ENCODE results near the gene DUSP6. TPM values are rescaled to one million over a fixed set of nuclear protein-coding genes. Genes with fewer than 3 reads are reported as not detected.

Gene DUSP6
- total and polyA plus RNA-seq, 4 donors = 24.1 to 37.0 (median 35.3) TPM

DNA sequence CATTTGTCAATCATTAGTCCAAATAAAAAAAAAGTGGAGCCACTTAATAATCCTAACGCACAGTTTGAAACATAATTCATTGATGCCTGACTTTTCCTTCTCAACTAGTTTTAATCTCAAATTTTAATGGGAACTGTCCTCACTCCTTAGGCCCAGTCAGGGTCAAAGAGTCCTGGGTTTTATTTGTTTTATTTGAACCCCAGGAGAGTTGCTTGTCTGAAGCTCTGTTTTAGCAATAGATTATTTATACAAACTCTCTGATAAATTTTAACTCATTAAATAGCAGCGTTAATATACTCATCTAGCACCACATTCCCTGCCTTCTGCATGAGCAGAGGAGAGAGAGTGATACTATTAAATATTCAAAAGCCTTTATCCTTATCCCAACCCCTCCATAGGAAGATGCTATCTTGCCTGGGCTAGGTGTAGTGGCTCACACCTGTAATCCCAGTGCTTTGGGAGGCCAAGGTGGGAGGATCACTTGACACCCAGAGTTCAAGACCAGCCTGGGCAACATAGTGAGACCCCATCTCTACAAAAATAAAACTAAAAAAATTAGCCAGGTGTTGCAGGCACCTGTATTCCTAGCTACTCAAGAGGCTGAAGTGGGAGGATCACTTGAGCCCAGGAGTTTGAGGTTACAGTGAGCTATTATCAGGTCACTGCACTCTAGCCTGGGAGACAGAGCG is 14.5 kb upstream of the DUSP6 start:
- Histone ChIP-seq H3K27ac (ENCODE audit: low read depth in 1 of 2, low read length in 2 of 2) (peak overlapping the region; percentile 8 to 36), H3K9me3 (ENCODE audit: control insufficient read depth in 4 of 4, low read length in 3 of 4) (no peaks in the 10 kb centered on the region), H3K4me1 (ENCODE audit: control insufficient read depth in 4 of 4, insufficient read depth in 4 of 4, low read length in 3 of 4) (peaks cover 4 to 37% (median 13%) of the 10 kb centered on the region in 4 donors), H3K27me3 (ENCODE audit: control insufficient read depth in 4 of 4, insufficient read depth in 4 of 4, low read length in 3 of 4) (no peaks in the 10 kb centered on the region), H3K9ac (ENCODE audit: low read depth in 1 of 2, low read length in 2 of 2) (no peak overlapping the region), H3K36me3 (ENCODE audit: control insufficient read depth in 4 of 4, insufficient read depth in 3 of 4, low read depth in 1 of 4, low read length in 3 of 4) (no peaks in the 10 kb centered on the region), H3K4me3 (ENCODE audit: low read depth in 1 of 3, low read length in 3 of 3) (no peak overlapping the region)
- WGBS = 53% methylated on average over 3 of the region's 3 CpGs
- DNase-seq (ENCODE audit: low spot score) = no peak
- TF ChIP-seq RXRA (IDR thresholded peaks at IDR 0.05) (peak; percentile 41 to 65), HNF4G (IDR thresholded peaks at IDR 0.05) (no peak), HNF4A (conservative IDR thresholded peaks at IDR 0.05) (peak; percentile 13 to 49), RAD21 (IDR thresholded peaks at IDR 0.05) (peak in 1 of 2 donors; percentile 15), JUND (IDR thresholded peaks at IDR 0.05) (peak in 1 of 2 donors; percentile 11), NR2F2 (IDR thresholded peaks at IDR 0.05) (no peak), SP1 (IDR thresholded peaks at IDR 0.05) (no peak)

DNA sequence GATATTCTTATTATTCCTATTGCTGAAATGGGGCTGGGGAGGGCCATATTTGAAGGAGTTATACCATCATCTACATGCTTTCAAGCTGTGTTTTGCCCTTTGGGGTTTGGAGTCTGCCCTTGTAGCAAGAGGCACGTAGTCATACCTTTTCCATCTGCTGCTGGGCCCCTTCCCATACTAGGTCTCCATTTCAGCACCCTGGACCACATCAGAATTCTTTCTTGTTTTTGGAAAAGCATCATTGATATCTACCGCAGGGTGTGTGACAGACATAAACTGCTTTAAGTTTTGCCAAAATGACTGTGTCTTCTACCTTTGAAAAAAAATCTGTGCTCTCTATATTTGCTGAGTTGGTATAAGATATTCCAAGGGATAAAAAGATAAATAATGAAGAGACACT is 12.3 kb upstream of the DUSP6 start:
- H3K27me3 ChIP-seq (ENCODE audit: control insufficient read depth in 4 of 4, insufficient read depth in 4 of 4, low read length in 3 of 4) = no peaks in the 10 kb centered on the region
- H3K36me3 ChIP-seq (ENCODE audit: control insufficient read depth in 4 of 4, insufficient read depth in 3 of 4, low read depth in 1 of 4, low read length in 3 of 4) = no peaks in the 10 kb centered on the region
- no peak overlapping the region for H3K27ac ChIP-seq (ENCODE audit: low read depth in 1 of 2, low read length in 2 of 2)
- no peak for DNase-seq (ENCODE audit: low spot score)
- H3K9ac ChIP-seq (ENCODE audit: low read depth in 1 of 2, low read length in 2 of 2) = no peak overlapping the region
- no peak overlapping the region for H3K4me3 ChIP-seq (ENCODE audit: low read depth in 1 of 3, low read length in 3 of 3)
- peaks cover 4 to 28% (median 13%) of the 10 kb centered on the region in 4 donors for H3K4me1 ChIP-seq (ENCODE audit: control insufficient read depth in 4 of 4, insufficient read depth in 4 of 4, low read length in 3 of 4)
- 93% methylated on average over 2 of the region's 2 CpGs for WGBS
- TF ChIP-seq HNF4A (conservative IDR thresholded peaks at IDR 0.05) = no peak
- TF ChIP-seq, protein P1, sequence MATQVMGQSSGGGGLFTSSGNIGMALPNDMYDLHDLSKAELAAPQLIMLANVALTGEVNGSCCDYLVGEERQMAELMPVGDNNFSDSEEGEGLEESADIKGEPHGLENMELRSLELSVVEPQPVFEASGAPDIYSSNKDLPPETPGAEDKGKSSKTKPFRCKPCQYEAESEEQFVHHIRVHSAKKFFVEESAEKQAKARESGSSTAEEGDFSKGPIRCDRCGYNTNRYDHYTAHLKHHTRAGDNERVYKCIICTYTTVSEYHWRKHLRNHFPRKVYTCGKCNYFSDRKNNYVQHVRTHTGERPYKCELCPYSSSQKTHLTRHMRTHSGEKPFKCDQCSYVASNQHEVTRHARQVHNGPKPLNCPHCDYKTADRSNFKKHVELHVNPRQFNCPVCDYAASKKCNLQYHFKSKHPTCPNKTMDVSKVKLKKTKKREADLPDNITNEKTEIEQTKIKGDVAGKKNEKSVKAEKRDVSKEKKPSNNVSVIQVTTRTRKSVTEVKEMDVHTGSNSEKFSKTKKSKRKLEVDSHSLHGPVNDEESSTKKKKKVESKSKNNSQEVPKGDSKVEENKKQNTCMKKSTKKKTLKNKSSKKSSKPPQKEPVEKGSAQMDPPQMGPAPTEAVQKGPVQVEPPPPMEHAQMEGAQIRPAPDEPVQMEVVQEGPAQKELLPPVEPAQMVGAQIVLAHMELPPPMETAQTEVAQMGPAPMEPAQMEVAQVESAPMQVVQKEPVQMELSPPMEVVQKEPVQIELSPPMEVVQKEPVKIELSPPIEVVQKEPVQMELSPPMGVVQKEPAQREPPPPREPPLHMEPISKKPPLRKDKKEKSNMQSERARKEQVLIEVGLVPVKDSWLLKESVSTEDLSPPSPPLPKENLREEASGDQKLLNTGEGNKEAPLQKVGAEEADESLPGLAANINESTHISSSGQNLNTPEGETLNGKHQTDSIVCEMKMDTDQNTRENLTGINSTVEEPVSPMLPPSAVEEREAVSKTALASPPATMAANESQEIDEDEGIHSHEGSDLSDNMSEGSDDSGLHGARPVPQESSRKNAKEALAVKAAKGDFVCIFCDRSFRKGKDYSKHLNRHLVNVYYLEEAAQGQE (IDR thresholded peaks at IDR 0.05) = peak; percentile 96
- no peak for TF ChIP-seq HNF4G (IDR thresholded peaks at IDR 0.05)
- H3K9me3 ChIP-seq (ENCODE audit: control insufficient read depth in 4 of 4, low read length in 3 of 4) = no peaks in the 10 kb centered on the region

DNA sequence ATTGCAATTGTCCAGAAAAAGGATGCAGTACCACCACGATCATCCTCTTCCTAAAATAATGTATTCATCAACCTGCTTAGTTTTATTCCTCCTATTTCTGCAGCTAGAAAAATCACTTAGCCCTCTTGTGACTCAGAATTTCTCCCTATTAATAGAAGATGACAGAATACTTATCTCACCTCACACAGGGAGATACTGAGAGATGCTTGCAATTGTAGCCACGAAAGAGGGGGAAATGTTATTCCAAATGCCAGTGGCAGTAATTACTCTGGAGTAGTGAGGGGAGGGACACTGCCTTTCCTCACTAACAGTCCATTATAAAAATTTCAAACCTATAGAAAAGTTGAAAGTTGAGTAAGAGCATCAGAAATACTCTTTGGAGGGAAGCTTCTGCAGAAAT is 11.8 kb upstream of the DUSP6 start:
- no peaks in the 10 kb centered on the region for H3K9me3 ChIP-seq (ENCODE audit: control insufficient read depth in 4 of 4, low read length in 3 of 4)
- 90% methylated on average over 2 of the region's 2 CpGs for WGBS
- no peak for DNase-seq (ENCODE audit: low spot score)
- no peak overlapping the region for H3K27ac ChIP-seq (ENCODE audit: low read depth in 1 of 2, low read length in 2 of 2)
- peaks cover 4 to 28% (median 13%) of the 10 kb centered on the region in 4 donors for H3K4me1 ChIP-seq (ENCODE audit: control insufficient read depth in 4 of 4, insufficient read depth in 4 of 4, low read length in 3 of 4)
- no peaks in the 10 kb centered on the region for H3K27me3 ChIP-seq (ENCODE audit: control insufficient read depth in 4 of 4, insufficient read depth in 4 of 4, low read length in 3 of 4)
- H3K4me3 ChIP-seq (ENCODE audit: low read depth in 1 of 3, low read length in 3 of 3) = no peak overlapping the region
- no peaks in the 10 kb centered on the region for H3K36me3 ChIP-seq (ENCODE audit: control insufficient read depth in 4 of 4, insufficient read depth in 3 of 4, low read depth in 1 of 4, low read length in 3 of 4)
- H3K9ac ChIP-seq (ENCODE audit: low read depth in 1 of 2, low read length in 2 of 2) = no peak overlapping the region
- TF ChIP-seq NR2F2 (IDR thresholded peaks at IDR 0.05) (no peak), HNF4G (IDR thresholded peaks at IDR 0.05) (no peak), GABPA (IDR thresholded peaks at IDR 0.05 in 1 of 2, conservative IDR thresholded peaks at IDR 0.05 in 1 of 2) (no peak), FOXA1 (IDR thresholded peaks at IDR 0.05) (no peak), EGR1 (IDR thresholded peaks at IDR 0.05; ENCODE audit: low read depth in 2 of 2) (no peak), RXRA (IDR thresholded peaks at IDR 0.05) (no peak), JUND (IDR thresholded peaks at IDR 0.05) (no peak), FOXA2 (IDR thresholded peaks at IDR 0.05) (no peak), SP1 (IDR thresholded peaks at IDR 0.05) (no peak), TAF1 (conservative IDR thresholded peaks at IDR 0.05) (no peak)
- TF ChIP-seq, protein P1 (IDR thresholded peaks at IDR 0.05) = no peak
- TF ChIP-seq, protein P2, sequence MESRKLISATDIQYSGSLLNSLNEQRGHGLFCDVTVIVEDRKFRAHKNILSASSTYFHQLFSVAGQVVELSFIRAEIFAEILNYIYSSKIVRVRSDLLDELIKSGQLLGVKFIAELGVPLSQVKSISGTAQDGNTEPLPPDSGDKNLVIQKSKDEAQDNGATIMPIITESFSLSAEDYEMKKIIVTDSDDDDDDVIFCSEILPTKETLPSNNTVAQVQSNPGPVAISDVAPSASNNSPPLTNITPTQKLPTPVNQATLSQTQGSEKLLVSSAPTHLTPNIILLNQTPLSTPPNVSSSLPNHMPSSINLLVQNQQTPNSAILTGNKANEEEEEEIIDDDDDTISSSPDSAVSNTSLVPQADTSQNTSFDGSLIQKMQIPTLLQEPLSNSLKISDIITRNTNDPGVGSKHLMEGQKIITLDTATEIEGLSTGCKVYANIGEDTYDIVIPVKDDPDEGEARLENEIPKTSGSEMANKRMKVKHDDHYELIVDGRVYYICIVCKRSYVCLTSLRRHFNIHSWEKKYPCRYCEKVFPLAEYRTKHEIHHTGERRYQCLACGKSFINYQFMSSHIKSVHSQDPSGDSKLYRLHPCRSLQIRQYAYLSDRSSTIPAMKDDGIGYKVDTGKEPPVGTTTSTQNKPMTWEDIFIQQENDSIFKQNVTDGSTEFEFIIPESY (IDR thresholded peaks at IDR 0.05) = no peak
- TF ChIP-seq, protein P3, sequence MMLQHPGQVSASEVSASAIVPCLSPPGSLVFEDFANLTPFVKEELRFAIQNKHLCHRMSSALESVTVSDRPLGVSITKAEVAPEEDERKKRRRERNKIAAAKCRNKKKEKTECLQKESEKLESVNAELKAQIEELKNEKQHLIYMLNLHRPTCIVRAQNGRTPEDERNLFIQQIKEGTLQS (IDR thresholded peaks at IDR 0.05) = no peak

Measured in liver (tissue), 9 donors.